Fibroblast of villous mesenchyme (primary cell): ENCODE measurements around the gene LRRC4. TPM values are rescaled to one million over a fixed set of nuclear protein-coding genes. Genes with fewer than 3 reads are reported as not detected.

ENCODE experiments used
- DNase-seq: peaks from one replicate; pipeline ENCODE4 v3.0.0-alpha.2; 2010; ENCODE audit warnings: low read depth
- H3K4me3 ChIP-seq: 2 replicates; pipeline ENCODE4 v1.5.1; 2011; ENCODE audit warnings: low read depth, mild to moderate bottlenecking, low read length
- total RNA-seq: library from RNA; depleted of rRNA; stranded (reverse); fragments of >200 nt; gene quantifications from 2 replicates; pipeline ENCODE4 v1.2.3, GENCODE V29; 2012
- TF ChIP-seq, protein P1 (sequence below): IDR thresholded peaks from 2 replicates; pipeline ENCODE4 v1.5.1; 2012; ENCODE audit warnings: low read depth, mild to moderate bottlenecking, low read length; ENCODE audit not compliant: insufficient read depth

LRRC4 gene
- total RNA-seq, 1 donor = under 0.01 TPM

GRCh38 chr7:128026551-128026950 lies 4.7 kb downstream of the LRRC4 start:
- no peak overlapping the region for H3K4me3 ChIP-seq
- TF ChIP-seq, protein P1, sequence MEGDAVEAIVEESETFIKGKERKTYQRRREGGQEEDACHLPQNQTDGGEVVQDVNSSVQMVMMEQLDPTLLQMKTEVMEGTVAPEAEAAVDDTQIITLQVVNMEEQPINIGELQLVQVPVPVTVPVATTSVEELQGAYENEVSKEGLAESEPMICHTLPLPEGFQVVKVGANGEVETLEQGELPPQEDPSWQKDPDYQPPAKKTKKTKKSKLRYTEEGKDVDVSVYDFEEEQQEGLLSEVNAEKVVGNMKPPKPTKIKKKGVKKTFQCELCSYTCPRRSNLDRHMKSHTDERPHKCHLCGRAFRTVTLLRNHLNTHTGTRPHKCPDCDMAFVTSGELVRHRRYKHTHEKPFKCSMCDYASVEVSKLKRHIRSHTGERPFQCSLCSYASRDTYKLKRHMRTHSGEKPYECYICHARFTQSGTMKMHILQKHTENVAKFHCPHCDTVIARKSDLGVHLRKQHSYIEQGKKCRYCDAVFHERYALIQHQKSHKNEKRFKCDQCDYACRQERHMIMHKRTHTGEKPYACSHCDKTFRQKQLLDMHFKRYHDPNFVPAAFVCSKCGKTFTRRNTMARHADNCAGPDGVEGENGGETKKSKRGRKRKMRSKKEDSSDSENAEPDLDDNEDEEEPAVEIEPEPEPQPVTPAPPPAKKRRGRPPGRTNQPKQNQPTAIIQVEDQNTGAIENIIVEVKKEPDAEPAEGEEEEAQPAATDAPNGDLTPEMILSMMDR = no peak
- no peak for DNase-seq

DNA sequence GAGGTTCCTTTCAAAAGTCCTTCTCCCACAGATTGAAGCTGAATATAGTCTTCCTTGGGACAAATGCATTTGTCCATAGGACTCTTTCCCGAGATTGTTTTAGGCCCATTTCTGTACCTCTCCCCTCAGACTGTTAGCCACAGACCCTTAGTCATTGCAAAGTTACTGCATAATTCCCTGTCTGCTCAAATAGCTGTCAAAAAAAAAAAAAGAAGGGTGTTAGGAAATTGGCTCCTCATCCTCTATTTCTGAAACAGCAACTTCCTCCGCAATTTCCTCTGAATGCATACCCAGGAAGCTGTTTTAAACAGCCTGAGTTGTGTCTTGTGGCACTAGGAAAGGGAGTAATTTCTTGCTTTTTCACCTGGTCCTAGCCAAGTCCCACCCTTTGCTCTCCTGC lies 5.4 kb downstream of the LRRC4 start:
- DNase-seq = no peak
- TF ChIP-seq, protein P1 = no peak

DNA sequence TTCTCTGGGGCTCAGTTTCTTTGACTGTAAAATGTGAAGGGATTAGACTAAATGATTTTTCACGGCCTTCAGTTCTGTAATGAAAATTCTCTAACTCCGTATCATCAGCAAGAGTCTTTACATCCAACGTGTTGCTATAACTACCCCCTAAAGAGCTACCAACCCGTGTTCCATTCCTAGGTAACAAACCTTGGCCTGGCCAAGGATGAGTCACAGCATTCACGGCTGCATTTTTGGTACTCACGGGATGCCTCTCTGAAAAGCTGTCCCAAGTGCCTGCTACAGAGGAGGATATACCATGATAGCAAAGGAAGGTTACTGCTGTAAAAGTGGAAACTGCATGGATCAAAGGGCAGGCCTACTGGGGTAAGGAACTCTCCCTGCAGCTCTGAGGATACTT lies 5.9 kb downstream of the LRRC4 start:
- no peak overlapping the region for H3K4me3 ChIP-seq
- TF ChIP-seq, protein P1 = no peak
- no peak for DNase-seq

More for the DNA sequence above, 5.4 kb downstream of the LRRC4 start:
- H3K4me3 ChIP-seq = no peak overlapping the region

- no peak overlapping the region for H3K4me3 ChIP-seq
- TF ChIP-seq, protein P1 = no peak
- DNase-seq = no peak
Observed at GRCh38 chr7:128024151-128024550, 7.1 kb downstream of the LRRC4 start.

GRCh38 chr7:128022631-128023532 lies 8.4 kb downstream of the LRRC4 start:
- DNase-seq = peak; percentile 62
- TF ChIP-seq, protein P1 = no peak
- H3K4me3 ChIP-seq = no peak overlapping the region

DNA sequence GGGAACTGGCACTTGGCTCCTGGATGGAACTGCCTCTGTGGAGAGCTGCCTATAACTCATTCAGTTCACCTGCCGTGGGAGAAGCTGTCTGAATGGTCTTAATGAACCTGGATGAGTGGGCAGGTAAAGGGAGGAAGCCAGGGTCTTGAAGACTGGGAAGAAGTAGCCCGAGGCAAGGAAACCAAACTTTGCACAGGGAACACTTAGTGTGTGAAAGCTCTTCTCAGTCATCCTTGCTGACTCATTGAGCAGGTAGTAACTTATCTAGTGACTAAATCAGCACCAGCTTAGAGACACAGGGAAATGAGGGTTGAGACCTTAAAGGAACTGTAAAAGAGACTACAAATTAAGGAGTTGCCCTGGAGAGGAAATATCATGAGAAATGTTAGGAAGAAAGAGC lies 9.9 kb downstream of the LRRC4 start:
- no peak overlapping the region for H3K4me3 ChIP-seq
- TF ChIP-seq, protein P1 = no peak
- no peak for DNase-seq
